Activated T-helper 1 cell treated with anti-CD3 and anti-CD28 coated beads, Interleukin-12 subunit alpha, Interleukin-12 subunit beta, Interleukin-2, Interleukin-4 antibody, amounts not matched to agents 30 ng/mL and 10 ng/mL and 1 ng/mL, durations not matched to agents 14 hours and 24 hours and 36 hours (primary cell): ENCODE data around the gene INAFM2. TPM values are rescaled to one million over a fixed set of nuclear protein-coding genes. Genes with fewer than 3 reads are reported as not detected.

Experiments used
- DNase-seq: peaks from one replicate; pipeline ENCODE4 v3.0.0; 2021; ENCODE audit warnings: low spot score
- H3K27ac Mint-ChIP-seq: one replicate; pipeline ENCODE4 v1.8.0; 2021; ENCODE audit warnings: mild to moderate bottlenecking, mixed read lengths
- H3K27me3 Mint-ChIP-seq: one replicate; pipeline ENCODE4 v1.8.0; 2022; ENCODE audit warnings: mild to moderate bottlenecking, moderate library complexity, mixed read lengths; ENCODE audit not compliant: insufficient read depth
- H3K36me3 Mint-ChIP-seq: one replicate; pipeline ENCODE4 v1.8.0; 2021; ENCODE audit warnings: low read depth, mixed read lengths
- H3K4me1 Mint-ChIP-seq: one replicate; pipeline ENCODE4 v1.8.0; 2021; ENCODE audit warnings: low read depth, mixed read lengths
- H3K4me3 Mint-ChIP-seq: one replicate; pipeline ENCODE4 v1.8.0; 2021; ENCODE audit warnings: mild to moderate bottlenecking, moderate library complexity, mixed read lengths
- H3K9me3 Mint-ChIP-seq: one replicate; pipeline ENCODE4 v1.8.0; 2021; ENCODE audit warnings: mixed read lengths
- intact Hi-C: fragments of 100-400 bp; cut with micrococcal nuclease; formaldehyde crosslinking; loops from one replicate; pipeline ENCODE4 v1.15.1; 2024
- total RNA-seq: library from RNA; stranded (reverse); gene quantifications from 2 replicates; pipeline ENCODE4 v1.2.3, GENCODE V29; 2022

INAFM2 gene
- total RNA-seq, 1 donor from 2014 or later = 19.2 TPM

GRCh38 chr15:40369474-40369869 lies 46.0 kb downstream of the INAFM2 start:
- Mint-ChIP-seq H3K27me3 (peaks cover 12% of the 10 kb centered on the region), H3K27ac (no peak overlapping the region), H3K4me1 (peaks cover 11% of the 10 kb centered on the region), H3K9me3 (no peaks in the 10 kb centered on the region), H3K36me3 (no peaks in the 10 kb centered on the region), H3K4me3 (peak overlapping the region; percentile 30)
- intact Hi-C loops = no loop called here
- no peak for DNase-seq

- Mint-ChIP-seq H3K4me3 (no peak overlapping the region), H3K27ac (no peak overlapping the region), H3K36me3 (no peaks in the 10 kb centered on the region), H3K27me3 (peaks cover 12% of the 10 kb centered on the region), H3K4me1 (peaks cover 11% of the 10 kb centered on the region), H3K9me3 (no peaks in the 10 kb centered on the region)
- no peak for DNase-seq
- intact Hi-C loops = no loop called here
Measured at GRCh38 chr15:40369971-40370370, 46.5 kb downstream of the INAFM2 start.

- Mint-ChIP-seq H3K4me3 (no peak overlapping the region), H3K27me3 (peaks cover 9% of the 10 kb centered on the region), H3K4me1 (no peaks in the 10 kb centered on the region), H3K36me3 (no peaks in the 10 kb centered on the region), H3K9me3 (no peaks in the 10 kb centered on the region), H3K27ac (no peak overlapping the region)
- no peak for DNase-seq
- intact Hi-C loops = no loop called here
Measured at GRCh38 chr15:40372981-40373380, 49.5 kb downstream of the INAFM2 start.

Other genes with a start within 250 kb of the INAFM2 start
- 10.1 and 16.5 TPM in 2 replicates for gene BMF, start 214.8 kb upstream of the INAFM2 start, total RNA-seq
- gene BUB1B, start 162.6 kb upstream of the INAFM2 start, total RNA-seq = 71.0 and 76.1 TPM in 2 replicates
- 0.26 and 0.78 TPM in 2 replicates for gene PAK6, start 84.6 kb upstream of the INAFM2 start, total RNA-seq
- gene ANKRD63, start 40.6 kb upstream of the INAFM2 start, total RNA-seq = not detected in 2 replicates
- gene PLCB2, start 15.8 kb upstream of the INAFM2 start, total RNA-seq = 88.5 and 89.0 TPM in 2 replicates
- gene CCDC9B, start 17.2 kb downstream of the INAFM2 start, total RNA-seq = 0.21 and 0.24 TPM in 2 replicates
- not detected in 2 replicates for gene PHGR1, start 27.3 kb downstream of the INAFM2 start, total RNA-seq
- 0.02 and 0.54 TPM in 2 replicates for gene DISP2, start 34.5 kb downstream of the INAFM2 start, total RNA-seq
- 48.4 and 52.1 TPM in 2 replicates for gene KNSTRN, start 59.0 kb downstream of the INAFM2 start, total RNA-seq
- 59.6 and 65.2 TPM in 2 replicates for gene IVD, start 82.1 kb downstream of the INAFM2 start, total RNA-seq
- gene BAHD1, start 117.3 kb downstream of the INAFM2 start, total RNA-seq = 26.5 and 26.9 TPM in 2 replicates
- 9.7 and 10.2 TPM in 2 replicates for gene CHST14, start 147.3 kb downstream of the INAFM2 start, total RNA-seq
- 28.4 and 36.9 TPM in 2 replicates for gene CCDC32, start 241.3 kb downstream of the INAFM2 start, total RNA-seq
- gene RPUSD2, start 245.6 kb downstream of the INAFM2 start, total RNA-seq = 19.5 and 22.6 TPM in 2 replicates